GM23338 (cell line): ENCODE measurements around the gene PRELP. TPM values are rescaled to one million over a fixed set of nuclear protein-coding genes. Genes with fewer than 3 reads are reported as not detected.

Experiments used
- ATAC-seq: fragments of 200-7000 bp; cut with Tn5 transposase; 3 replicates; pipeline ENCODE4 v1.9.1; 2020
- DNase-seq: peaks from one replicate; pipeline ENCODE4 v3.0.0-alpha.2; 2015; ENCODE audit warnings: low spot score
- H2AFZ ChIP-seq: fragments of 200-600 bp; sonication (generic); 2 replicates; pipeline ENCODE4 v1.8.0; 2016; ENCODE audit warnings: antibody characterized with exemption, mild to moderate bottlenecking, moderate library complexity
- H3F3A ChIP-seq: fragments of 200-600 bp; sonication (generic); replicated peaks from 2 replicates; pipeline ENCODE4 v1.8.0; 2017; ENCODE audit warnings: antibody characterized with exemption, mixed run types, low read depth
- H3K27ac ChIP-seq: fragments of 200-600 bp; sonication (generic); 2 replicates; pipeline ENCODE4 v1.6.1; 2016; ENCODE audit warnings: low read depth
- H3K27me3 ChIP-seq: fragments of 200-600 bp; sonication (generic); 2 replicates; pipeline ENCODE4 v1.8.0; 2016; ENCODE audit warnings: mild to moderate bottlenecking, mixed run types, moderate library complexity; ENCODE audit not compliant: insufficient read depth
- H3K36me3 ChIP-seq: fragments of 200-600 bp; sonication (generic); 2 replicates; pipeline ENCODE4 v1.8.0; 2016; ENCODE audit warnings: mild to moderate bottlenecking; ENCODE audit not compliant: insufficient read depth
- H3K4me1 ChIP-seq: fragments of 200-600 bp; sonication (generic); 2 replicates; pipeline ENCODE4 v1.8.0; 2016; ENCODE audit warnings: mild to moderate bottlenecking, moderate library complexity; ENCODE audit not compliant: insufficient read depth
- H3K4me2 ChIP-seq: fragments of 200-600 bp; sonication (generic); 2 replicates; pipeline ENCODE4 v1.7.1; 2017; ENCODE audit warnings: mixed run types
- H3K4me3 ChIP-seq: fragments of 200-600 bp; sonication (generic); 2 replicates; pipeline ENCODE4 v1.6.1; 2016; ENCODE audit warnings: mixed run types
- H3K79me2 ChIP-seq: fragments of 200-600 bp; sonication (generic); replicated peaks from 2 replicates; pipeline ENCODE4 v1.8.0; 2017; ENCODE audit warnings: mild to moderate bottlenecking; ENCODE audit not compliant: insufficient read depth
- H3K9me2 ChIP-seq: fragments of 200-600 bp; sonication (generic); 2 replicates; pipeline ENCODE4 v1.8.0; 2017; ENCODE audit not compliant: insufficient read depth
- H4K20me1 ChIP-seq: fragments of 200-600 bp; sonication (generic); replicated peaks from 2 replicates; pipeline ENCODE4 v1.8.0; 2017; ENCODE audit warnings: mild to moderate bottlenecking; ENCODE audit not compliant: insufficient read depth
- H3K27ac Mint-ChIP-seq: 2 replicates; pipeline ENCODE4 v1.8.0; 2020; ENCODE audit warnings: inconsistent platforms, mild to moderate bottlenecking, moderate library complexity, mixed read lengths
- H3K27me3 Mint-ChIP-seq: 3 replicates; pipeline ENCODE4 v1.8.0; 2022; ENCODE audit warnings: low read depth, mild to moderate bottlenecking, moderate library complexity, mixed read lengths, inconsistent platforms; ENCODE audit not compliant: insufficient read depth, poor library complexity
- H3K36me3 Mint-ChIP-seq: 3 replicates; pipeline ENCODE4 v1.8.0; 2021; ENCODE audit warnings: low read depth, mild to moderate bottlenecking, inconsistent platforms, moderate library complexity, mixed read lengths
- H3K4me1 Mint-ChIP-seq: 3 replicates; pipeline ENCODE4 v1.8.0; 2020; ENCODE audit warnings: mild to moderate bottlenecking, inconsistent platforms, mixed read lengths
- H3K4me3 Mint-ChIP-seq: 3 replicates; pipeline ENCODE4 v1.8.0; 2021; ENCODE audit warnings: moderate library complexity, mild to moderate bottlenecking, inconsistent platforms, mixed read lengths
- H3K9me3 Mint-ChIP-seq: 3 replicates; pipeline ENCODE4 v1.8.0; 2020; ENCODE audit warnings: moderate library complexity, mild to moderate bottlenecking, inconsistent platforms, mixed read lengths
- CREB1 ChIP-seq: fragments of 250-450 bp; sonication (Bioruptor Pico); IDR thresholded peaks from 2 replicates; pipeline ENCODE4 v1.5.0; 2020; ENCODE audit warnings: low read depth, mild to moderate bottlenecking, moderate library complexity
- CTCF ChIP-seq, 2 experiments: fragments of 200-600 bp in 1 of 2; sonication (generic) in 1 of 2; conservative IDR thresholded peaks; 2 replicates each; pipeline versions ENCODE4 v1.5.1 to v1.6.1; 2016 to 2017; ENCODE audit warnings: antibody characterized with exemption in 2 of 2, low read depth in 2 of 2, mild to moderate bottlenecking in 2 of 2, moderate library complexity in 1 of 2
- ETS1 ChIP-seq: IDR thresholded peaks from 2 replicates; pipeline ENCODE4 v1.6.1; 2016; ENCODE audit warnings: antibody characterized with exemption
- EZH2 ChIP-seq: fragments of 200-600 bp; sonication (generic); IDR thresholded peaks from one replicate; pipeline ENCODE4 v1.8.0; 2017; ENCODE audit warnings: antibody characterized with exemption, mild to moderate bottlenecking, low read depth; ENCODE audit not compliant: unreplicated experiment
- EZH2phosphoT487 ChIP-seq: fragments of 200-600 bp; sonication (generic); IDR thresholded peaks from one replicate; pipeline ENCODE4 v1.8.1; 2018; ENCODE audit warnings: antibody characterized with exemption; ENCODE audit not compliant: unreplicated experiment
- JUNB ChIP-seq: IDR thresholded peaks from one replicate; pipeline ENCODE4 v1.6.1; 2016; ENCODE audit warnings: antibody characterized with exemption; ENCODE audit not compliant: unreplicated experiment
- NANOG ChIP-seq: IDR thresholded peaks from 2 replicates; pipeline ENCODE4 v1.6.1; 2016; ENCODE audit warnings: antibody characterized with exemption, borderline replicate concordance
- POLR2AphosphoS5 ChIP-seq: IDR thresholded peaks from 2 replicates; pipeline ENCODE4 v1.6.1; 2016; ENCODE audit warnings: antibody characterized with exemption, low read depth
- REST ChIP-seq: IDR thresholded peaks from one replicate; pipeline ENCODE4 v1.6.1; 2018; ENCODE audit warnings: antibody characterized with exemption; ENCODE audit not compliant: unreplicated experiment
- STAT1 ChIP-seq: IDR thresholded peaks from one replicate; pipeline ENCODE4 v1.6.1; 2016; ENCODE audit warnings: antibody characterized with exemption; ENCODE audit not compliant: unreplicated experiment
- ZNF114 ChIP-seq: fragments of 250-450 bp; sonication (Bioruptor Pico); IDR thresholded peaks from 2 replicates; pipeline ENCODE4 v1.5.0; 2020; ENCODE audit warnings: mild to moderate bottlenecking, moderate library complexity
- ZNF331 ChIP-seq: fragments of 250-450 bp; sonication (Bioruptor Pico); IDR thresholded peaks from 2 replicates; pipeline ENCODE4 v1.5.0; 2020; ENCODE audit warnings: low read depth, mild to moderate bottlenecking, moderate library complexity
- ZNF462 ChIP-seq: fragments of 250-450 bp; sonication (Bioruptor Pico); IDR thresholded peaks from 2 replicates; pipeline ENCODE4 v1.5.0; 2020; ENCODE audit warnings: mild to moderate bottlenecking, moderate library complexity
- polyA plus RNA-seq: library from polyadenylated mRNA; unstranded; fragments of >200 nt; fragmentation: Nextera tagmentation; extraction: Ambion mirVana; gene quantifications from 2 replicates; pipeline ENCODE4 v1.2.1, GENCODE V29; 2016
- total RNA-seq: library from RNA; depleted of rRNA; stranded (reverse); fragments of >200 nt; shearing (Covaris generic); gene quantifications from 2 replicates; pipeline ENCODE4 v1.2.3, GENCODE V29; 2014

PRELP gene
- total and polyA plus RNA-seq, 2 experiments from 2014 or later = 0.03 TPM

GRCh38 chr1:203462878-203463277 lies 12.7 kb upstream of the PRELP start:
- Histone ChIP-seq H3K4me2 (no peak overlapping the region), H3K4me3 (no peak overlapping the region), H3K36me3 (no peaks in the 10 kb centered on the region), H3K79me2 (no peaks in the 10 kb centered on the region), H3F3A (no peaks in the 10 kb centered on the region), H3K27ac (no peak overlapping the region), H4K20me1 (no peaks in the 10 kb centered on the region), H3K9me2 (no peaks in the 10 kb centered on the region), H3K4me1 (no peaks in the 10 kb centered on the region), H2AFZ (no peak overlapping the region), H3K27me3 (no peaks in the 10 kb centered on the region)
- DNase-seq = no peak
- Mint-ChIP-seq H3K9me3 (no peaks in the 10 kb centered on the region), H3K27ac (no peak overlapping the region), H3K4me3 (no peak overlapping the region), H3K4me1 (peaks cover 26% of the 10 kb centered on the region), H3K36me3 (no peaks in the 10 kb centered on the region), H3K27me3 (peaks cover 7% of the 10 kb centered on the region)
- ATAC-seq = no peak
- TF ChIP-seq STAT1 (no peak), CREB1 (CRISPR knock-in tag) (no peak), NANOG (no peak), CTCF (conservative IDR thresholded peaks at IDR 0.05; ENCODE audit: low read depth in 2 of 2) (no peak), EZH2phosphoT487 (no peak), POLR2AphosphoS5 (no peak), JUNB (no peak), ZNF331 (no peak), ZNF114 (CRISPR knock-in tag) (no peak), ZNF462 (CRISPR knock-in tag) (no peak), REST (no peak), EZH2 (no peak), ETS1 (no peak)
